ENCODE measurements around the gene SATB2.

The SATB2 gene

DNA sequence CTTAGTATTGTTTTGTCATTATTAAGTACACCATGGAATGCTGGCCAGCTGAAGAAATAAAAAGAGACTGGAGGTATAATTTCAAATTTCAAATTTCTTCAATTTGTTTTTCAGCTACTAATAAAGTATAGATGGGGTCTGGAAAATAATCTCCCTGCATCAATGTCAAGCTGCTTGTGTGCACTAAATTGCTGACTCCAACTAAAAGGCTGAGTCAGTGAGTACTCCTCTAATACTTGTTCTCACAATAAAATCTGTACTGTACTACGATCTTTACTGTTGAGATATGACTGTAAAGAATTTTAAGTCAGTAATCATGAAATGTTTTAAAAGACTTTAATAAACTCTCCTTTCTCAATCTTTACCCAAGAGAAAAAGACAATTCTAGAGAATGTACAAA lies 131.9 kb downstream of the SATB2 start:
- no peak for DNase-seq (ENCODE audit: low read depth in 3 of 3)

DNA sequence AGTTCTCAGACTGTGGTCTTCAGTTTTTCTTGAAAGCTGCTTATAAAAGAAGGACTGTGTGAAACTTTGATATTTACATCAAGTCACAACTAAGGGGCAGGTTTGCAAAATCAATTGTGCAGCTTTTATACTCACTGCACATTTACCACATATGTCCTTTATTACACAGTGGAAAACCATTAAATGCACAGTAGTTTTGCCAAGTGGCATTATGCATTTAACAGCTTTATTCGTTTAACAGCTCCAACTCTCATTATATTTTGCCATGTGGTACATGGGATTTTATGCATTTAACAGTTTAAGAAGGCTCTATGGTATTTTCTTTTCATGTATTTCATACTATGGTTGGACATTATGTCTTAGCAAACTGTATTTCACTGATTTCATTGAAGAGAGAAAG lies 135.6 kb downstream of the SATB2 start:
- no peak for DNase-seq (ENCODE audit: low read depth in 3 of 3)

DNA sequence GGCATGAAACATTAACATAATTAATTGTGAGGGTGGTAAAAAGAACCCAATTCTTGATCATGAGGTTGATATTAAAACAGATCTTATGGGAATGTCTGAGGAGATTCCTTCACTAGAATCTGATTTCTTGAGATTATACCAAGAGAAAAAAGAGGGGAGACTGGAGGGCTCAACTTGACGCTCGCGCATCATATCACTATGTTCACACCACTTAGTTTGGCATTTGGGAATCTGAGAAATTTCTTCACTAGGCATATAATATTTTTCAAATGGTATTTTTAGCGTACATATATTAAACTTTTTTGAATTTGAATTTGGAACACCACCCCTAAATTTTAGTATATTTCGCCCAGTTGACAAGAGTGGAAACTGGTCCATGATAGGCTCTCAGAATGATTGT lies 140.1 kb downstream of the SATB2 start:
- DNase-seq (ENCODE audit: low read depth in 3 of 3) = no peak

DNA sequence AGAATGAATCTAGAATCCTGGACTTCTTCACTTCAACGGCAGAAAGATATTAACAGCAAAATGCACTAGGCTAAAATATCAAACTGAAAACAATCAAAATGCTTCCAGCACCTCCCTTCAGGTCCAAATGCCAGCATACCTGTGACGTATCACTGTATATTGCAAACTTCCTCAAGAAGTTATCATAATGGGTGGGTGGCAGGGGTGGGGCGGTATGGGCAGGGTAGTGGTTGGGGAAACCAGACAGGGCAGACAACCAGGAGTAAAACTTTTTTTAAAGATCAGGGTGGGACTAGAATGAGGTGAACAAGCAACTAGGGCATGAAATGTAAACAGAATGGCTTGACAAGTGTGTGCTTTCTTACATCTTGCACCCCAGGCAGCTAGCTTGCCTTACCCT lies 140.9 kb downstream of the SATB2 start:
- no peak for DNase-seq (ENCODE audit: low read depth in 3 of 3)

DNA sequence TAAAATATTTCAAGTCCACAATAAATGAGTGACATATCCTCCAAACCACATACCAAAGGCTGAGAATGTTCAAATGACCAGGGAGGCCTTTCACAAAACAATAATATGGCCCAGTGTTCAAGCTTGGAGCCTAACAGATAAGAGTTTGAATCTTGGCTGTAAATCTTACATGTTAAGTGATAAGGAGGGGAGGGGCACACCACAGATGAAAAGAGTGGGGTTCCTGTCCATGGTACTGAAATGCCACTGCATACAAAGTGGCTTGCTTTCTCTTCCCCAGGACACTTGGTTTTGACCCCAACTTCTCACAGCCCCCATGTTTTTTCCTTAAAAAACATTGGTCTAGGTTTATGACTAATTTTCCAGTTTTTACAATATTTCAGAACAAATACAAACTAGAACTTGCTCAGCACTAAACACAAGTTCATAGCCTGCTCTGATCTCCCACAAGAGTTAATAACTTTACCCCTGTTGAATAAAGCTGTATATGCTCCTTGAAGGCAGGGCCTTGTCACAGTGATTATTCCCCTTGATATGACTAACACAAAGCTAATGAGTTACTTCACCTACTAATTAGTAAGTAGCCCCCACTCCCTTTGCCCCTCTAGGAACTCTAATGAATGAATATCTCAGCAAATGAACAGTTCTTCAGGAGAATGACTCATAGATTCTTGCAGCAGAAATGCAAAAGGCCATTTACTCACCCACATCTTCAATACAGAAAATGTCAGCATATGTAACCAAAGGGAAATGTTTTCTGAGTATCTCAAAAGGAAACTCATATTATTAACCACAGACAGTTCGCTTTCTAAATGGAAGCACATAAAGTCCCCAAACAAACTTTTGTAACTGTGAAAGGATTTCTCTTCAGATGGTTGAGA lies 142.2 kb downstream of the SATB2 start:
- no peak for DNase-seq (ENCODE audit: low read depth in 3 of 3)

DNA sequence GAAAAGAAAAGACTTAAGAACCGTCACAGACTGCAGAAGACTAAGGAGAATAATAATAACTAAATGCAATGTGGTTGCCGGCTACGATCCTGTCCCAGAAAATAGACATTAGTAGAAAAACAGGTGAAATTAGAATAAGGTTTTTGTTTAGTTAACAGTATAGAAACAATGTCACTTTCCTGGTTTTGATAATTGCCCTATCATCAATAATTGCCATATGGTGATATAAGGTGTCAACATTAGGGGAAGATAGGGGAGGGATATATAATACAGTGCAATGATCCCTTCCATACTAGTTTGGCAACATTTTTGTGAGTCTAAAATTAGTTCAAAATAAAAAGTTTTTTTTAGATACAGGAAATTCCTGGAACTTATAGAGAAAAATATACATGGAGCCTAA lies 144.8 kb downstream of the SATB2 start:
- no peak for DNase-seq (ENCODE audit: low read depth in 3 of 3)

DNA sequence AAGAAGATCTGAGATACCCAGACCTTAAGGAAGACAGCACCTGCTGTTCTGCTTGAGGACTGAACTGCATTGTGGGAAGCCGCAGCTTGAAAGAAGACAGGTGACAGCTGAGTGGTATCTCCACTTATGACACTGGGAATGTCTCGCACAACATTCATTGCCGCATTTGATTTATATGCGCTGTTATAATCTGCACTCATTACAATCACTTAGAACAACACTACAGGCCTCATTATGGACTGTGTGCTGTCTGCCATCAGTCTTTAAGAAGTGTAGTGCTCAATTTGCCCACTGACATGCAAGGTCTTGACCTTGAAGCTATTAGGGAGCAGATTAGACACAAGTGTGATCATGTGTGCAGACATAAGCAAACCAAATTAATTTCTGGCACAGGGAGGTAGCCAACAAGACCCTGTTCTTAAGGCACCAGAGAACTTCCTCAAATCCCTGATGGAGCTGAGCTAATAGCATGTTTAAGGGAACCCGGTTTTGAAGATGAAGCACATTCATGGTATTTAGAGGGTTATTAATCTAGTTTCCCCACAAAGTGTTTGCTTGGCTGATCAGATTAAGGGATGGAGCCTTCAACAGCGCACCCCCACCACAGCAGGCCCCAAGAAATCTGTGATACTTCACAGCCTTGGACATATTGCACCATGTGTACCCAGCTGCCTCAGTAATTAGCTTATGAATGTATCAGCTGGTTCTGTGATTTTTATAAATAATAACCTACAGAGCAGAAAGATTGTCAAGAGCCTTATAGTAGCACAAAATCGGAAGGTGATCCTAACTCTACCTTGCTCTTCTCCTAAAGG lies 146.8 kb downstream of the SATB2 start:
- DNase-seq (ENCODE audit: low read depth in 3 of 3) = no peak

DNA sequence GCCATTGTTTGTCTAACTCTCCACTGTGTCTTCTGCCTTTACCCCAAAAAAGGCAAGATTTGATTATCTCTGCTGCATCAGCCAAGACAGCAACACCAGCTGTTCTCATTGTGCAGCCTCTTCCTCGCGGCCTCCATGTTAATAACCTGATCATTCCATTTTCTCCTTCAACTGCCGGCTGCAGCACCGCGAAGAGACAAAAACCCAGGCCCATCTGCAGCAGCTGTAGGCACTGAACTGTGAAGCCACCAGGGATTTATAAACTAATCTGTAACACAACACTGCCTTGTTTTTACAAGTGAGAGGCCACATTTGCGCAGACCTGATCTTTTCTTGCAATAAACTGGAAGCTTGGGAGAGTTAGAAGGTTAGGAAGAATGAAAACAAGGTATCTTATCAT lies 147.8 kb downstream of the SATB2 start:
- no peak for DNase-seq (ENCODE audit: low read depth in 3 of 3)

DNA sequence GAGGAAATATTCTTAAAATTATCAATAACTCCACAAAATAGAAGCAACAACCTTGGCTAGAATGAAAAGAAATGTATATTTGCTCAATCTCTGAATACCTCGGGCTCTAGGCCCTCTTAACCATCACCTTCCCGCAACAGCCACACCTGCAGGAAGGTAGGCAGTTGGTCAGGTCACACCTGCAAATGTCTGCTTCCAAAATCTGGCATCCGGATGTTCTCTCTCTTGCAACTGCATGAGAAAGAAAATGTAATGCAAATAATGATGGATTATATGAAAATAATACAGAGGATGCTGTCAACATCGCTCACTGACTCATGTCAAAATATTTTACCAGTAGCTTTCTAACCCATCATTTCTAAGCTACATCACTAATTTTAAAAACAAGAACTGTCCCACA lies 148.3 kb downstream of the SATB2 start:
- no peak for DNase-seq (ENCODE audit: low read depth in 3 of 3)

DNA sequence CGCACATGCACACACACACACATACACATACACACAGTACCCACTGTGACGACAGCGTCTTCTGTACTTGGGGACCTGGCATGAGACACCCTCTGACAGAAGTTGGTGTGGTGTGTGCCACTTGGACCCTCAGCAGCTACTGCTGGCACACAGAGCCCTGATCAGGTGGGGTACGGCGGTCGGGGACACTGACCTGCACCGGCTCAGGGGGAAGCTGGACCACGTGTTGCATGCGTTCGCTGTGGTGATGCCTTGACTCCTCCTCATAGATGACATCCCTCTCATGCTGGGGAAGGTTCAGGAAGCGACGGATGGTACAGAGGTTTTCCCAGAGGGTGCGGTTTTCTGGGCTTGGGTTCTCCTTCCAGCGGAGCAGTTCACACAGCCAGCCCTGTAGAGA lies 149.2 kb downstream of the SATB2 start:
- no peak for DNase-seq (ENCODE audit: low read depth in 3 of 3)

DNA sequence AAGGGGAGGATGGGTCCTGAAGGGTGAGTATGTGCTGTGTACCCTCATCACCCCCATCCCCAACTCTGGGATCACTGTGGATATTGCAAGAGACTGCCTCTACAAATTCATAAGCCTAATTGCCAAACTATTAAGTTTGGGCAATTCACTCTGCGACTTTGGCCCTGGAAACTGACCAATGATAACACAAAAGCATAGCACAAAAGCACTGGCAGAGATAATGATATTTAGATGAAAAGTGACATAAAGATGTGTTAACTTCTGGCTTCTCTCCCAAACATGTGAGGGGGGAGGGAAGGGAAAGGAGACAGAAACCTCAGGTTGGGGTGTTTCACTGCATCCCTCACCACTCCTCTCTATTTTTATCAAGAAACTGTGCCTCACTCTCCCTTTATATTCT lies 150.3 kb downstream of the SATB2 start:
- DNase-seq (ENCODE audit: low read depth in 3 of 3) = no peak

DNA sequence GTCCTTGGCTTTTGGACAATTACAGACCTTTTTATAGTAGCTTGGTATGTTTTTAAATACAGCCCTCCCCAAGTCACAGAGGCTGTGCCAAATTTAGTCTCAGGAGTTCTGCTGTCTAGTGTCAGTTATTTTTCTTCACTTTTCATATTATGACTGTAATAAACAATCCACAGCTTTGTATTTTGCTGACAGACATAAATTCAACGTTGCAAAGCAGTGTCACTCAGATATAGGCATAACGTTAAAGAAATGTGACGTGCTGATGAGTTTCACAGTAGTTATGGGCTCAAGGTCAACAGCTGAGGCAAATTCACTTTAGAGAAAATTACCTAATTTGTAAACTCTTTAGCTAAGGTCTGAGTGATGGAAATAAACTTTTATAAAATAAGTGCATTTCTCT lies 151.6 kb downstream of the SATB2 start:
- DNase-seq (ENCODE audit: low read depth in 3 of 3) = no peak

DNA sequence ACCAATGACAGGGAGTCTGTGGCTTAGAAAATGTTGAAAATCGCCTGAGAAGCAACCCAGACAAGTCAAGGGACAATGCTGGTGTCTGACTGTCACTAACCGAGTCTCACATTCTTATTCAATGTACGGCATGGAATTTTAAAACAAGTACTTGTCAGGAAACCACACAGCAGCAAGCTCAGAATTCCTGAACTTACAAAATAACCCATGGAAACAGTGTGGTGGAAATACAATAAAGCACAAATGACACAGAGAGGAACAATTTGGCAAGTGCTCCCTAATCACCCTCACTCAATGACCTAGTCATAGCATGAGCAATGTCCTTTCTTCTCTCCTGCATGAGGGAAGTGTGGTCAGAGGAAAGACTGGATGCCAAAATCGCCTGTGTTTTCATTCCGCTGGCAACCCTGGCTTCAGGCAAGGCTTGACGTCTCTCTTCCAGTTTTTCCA lies 154.0 kb downstream of the SATB2 start:
- DNase-seq (ENCODE audit: low read depth in 3 of 3) = no peak

DNA sequence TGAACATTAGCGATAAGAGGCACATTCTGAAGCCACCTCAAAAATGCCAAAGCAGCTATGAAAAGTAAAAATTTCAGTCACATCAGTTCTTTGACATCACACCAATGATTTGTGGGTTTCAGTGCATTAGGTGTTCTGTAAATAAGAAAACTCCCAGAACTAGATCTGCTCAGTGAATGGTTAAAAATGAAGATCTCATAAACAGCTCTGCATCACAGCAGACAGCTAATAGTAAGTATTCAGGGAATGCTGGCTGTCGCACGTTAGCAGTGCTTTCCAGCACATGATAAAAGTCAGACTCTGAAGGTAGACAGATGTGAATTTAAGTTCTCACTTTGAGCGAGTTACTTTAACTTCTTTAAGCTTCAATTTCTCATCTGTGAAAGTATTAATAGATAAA lies 154.9 kb downstream of the SATB2 start:
- no peak for DNase-seq (ENCODE audit: low read depth in 3 of 3)

DNA sequence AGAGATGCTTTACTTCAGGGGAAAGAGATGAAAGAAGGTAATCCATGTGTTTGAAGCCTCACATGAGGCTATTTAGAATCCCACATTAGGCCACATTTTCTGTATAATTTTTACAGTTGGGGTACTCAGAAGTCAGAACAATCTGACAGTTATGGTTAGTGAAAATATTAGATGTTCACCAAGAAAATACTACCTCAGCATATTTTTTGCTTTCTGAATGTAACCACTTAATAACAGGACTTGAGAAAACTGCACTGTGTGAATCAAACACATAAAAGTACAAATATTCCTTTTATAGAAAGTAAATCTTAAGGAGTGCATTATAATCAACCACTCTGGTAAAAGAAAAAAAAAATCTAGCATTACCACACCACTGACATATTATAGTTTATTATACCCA lies 169.3 kb downstream of the SATB2 start:
- DNase-seq (ENCODE audit: low read depth in 3 of 3) = no peak

DNA sequence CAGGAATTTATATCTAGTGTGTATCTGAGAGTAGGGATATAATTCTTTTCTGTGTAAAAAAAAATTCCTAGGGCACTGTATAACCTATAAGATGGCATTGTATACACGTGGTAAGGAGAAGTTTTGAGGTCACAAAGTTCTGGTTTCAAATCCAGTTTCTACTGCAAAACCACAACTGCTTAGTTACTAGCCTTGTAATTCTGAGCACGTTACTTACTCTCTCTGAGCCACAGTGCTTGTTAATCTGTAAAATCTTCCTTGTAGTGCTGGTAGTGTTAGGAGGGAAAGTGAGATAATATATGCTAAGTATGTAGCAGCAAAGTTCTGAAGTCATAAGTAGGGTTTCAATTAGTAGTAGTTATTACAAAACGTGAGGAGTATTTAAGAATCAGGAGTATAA lies 175.4 kb downstream of the SATB2 start:
- DNase-seq (ENCODE audit: low read depth in 3 of 3) = no peak

DNA sequence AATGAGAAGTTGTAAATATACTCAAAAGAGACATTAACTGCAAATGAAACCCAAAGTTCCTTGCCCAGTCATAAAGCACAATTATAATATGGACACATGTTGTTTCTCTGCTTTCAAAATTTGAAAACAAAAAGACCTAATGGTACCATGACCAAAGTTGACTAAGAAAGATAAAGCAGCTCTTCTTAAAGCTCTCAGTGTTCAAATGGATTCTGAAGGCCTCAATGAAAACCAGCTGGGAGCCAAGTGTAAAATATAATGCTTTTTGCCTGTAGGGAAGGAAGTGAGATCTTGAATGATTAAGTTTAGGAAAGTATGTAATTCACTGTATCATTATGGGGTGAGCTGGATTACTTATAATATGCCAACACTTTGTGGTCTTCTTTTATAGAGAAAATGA lies 178.6 kb downstream of the SATB2 start:
- no peak for DNase-seq (ENCODE audit: low read depth in 3 of 3)

DNA sequence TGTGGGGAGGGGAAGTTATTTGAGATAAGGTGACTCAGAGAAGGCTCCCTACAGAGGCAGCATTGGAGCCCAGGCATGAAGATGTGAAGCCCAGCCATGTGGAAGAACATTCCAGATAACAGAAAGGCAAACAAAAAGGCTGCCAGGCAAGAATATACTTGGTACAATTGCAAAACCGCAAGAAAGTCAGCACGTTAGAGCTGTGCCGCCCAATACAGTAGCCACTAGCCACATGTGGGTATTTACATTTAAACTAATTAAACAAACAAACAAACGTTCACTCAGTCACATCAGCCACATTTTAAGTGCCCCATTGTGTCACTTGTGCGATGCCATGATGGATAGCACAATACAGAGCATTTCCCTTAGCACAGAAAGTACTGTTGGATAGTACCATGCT lies 179.6 kb downstream of the SATB2 start:
- no peak for DNase-seq (ENCODE audit: low read depth in 3 of 3)

DNA sequence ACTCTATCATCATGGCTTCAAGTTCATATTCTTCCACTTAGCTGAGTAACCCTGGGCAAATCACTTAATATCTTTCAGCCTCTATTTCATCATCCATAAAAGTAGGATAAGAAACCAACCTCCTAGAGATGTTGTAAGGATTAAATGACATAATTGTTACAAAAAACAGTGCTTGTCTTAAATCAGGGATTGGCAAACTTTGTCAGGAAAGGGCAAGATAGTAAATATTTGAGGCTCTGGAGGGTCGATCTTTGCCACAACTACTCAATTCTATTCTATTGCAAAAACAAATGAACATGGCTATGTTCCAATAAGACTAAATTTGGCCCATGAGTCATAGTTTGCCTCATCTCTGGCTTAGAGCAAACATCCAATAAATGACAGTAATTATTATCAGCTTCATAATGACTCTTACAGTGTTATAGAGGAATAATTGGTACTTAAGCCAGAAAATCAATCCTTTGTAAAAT lies 184.7 kb downstream of the SATB2 start:
- DNase-seq (ENCODE audit: low read depth in 3 of 3) = no peak

DNA sequence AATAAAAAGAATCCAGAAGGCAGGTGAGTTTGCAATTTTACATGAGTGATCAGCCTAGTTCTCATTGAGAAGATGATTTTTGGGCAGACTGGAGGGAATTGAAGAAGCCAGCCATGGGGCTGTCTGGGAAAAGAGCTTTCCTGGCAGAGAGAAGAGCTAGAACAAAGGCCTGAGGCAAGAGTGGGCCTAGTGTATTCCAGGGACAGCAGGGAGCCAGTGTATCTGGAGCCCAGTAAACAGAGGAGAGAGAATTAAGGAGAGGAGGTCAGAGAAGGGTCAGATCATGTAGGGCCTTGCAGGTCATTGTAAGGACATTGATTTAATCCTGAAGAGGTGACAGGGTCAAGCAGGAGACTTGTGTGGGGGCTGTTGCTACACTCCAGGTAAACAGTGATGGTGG lies 195.8 kb downstream of the SATB2 start:
- no peak for DNase-seq (ENCODE audit: low read depth in 3 of 3)

DNA sequence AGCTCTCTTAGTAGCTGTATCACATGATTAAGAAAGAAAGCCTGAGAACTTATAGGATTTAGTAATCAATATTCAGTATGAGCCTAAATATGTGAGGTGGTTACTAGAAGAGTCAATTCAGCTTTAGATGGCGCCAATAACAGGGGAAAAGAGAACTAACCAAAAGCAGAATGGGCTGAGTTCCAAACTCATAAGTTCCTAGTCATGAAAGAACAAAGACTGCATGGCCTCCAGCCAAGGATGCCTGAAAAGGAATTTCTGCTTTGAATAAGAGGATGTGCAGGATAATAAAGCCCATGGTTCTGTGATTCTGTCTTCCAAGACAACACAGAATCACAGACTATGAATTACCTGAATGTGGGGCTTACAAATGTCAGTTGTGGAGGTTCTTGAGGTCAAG lies 196.5 kb downstream of the SATB2 start:
- no peak for DNase-seq (ENCODE audit: low read depth in 3 of 3)

DNA sequence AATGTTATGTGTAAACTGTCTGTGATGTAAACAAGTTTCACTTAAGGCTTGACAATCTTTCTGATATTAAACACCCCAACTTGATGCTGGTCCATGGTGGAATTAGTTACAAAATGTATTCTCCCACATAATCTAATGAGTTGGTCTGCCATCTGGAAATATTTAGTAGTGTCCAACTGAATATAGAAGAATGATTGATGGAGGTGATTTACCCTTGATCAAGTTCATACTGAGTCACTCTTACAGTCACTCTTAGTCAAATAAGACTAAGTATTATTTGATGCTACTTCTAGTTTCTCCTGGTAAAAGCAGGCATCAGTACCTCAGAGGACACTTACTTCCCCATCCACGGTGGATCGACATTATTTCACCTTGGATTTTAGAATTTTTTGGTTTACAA lies 198.1 kb downstream of the SATB2 start:
- no peak for DNase-seq (ENCODE audit: low read depth in 3 of 3)

DNA sequence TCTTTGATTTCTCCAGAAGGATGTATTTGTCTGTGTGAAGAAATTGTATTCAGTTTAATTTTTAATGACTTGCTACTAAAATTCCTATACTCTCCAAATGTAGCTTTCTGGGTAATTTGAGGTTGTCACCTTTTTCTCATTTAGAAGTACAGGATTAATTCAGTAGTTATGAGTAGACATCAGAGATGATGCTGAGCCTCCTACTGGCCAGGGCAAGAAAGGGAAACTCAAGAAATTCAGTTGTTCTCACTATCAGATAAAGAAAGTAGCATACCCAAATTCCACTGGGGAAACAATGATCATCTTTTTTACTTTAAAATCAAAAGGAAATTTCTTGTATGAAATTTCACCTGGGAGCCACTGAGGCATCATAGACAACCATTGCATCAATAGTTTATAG lies 199.4 kb downstream of the SATB2 start:
- no peak for DNase-seq (ENCODE audit: low read depth in 3 of 3)
